Progenitor cell of endocrine pancreas (in vitro differentiated cells): ENCODE data around the gene RUFY3. TPM values are rescaled to one million over a fixed set of nuclear protein-coding genes. Genes with fewer than 3 reads are reported as not detected.
A peak's percentile ranks its signal among the peaks of the same experiment; 100 is the strongest.

ENCODE experiments used
- DNase-seq: peaks from one replicate; pipeline ENCODE4 v3.0.0; 2021; ENCODE audit warnings: low spot score; ENCODE audit not compliant: unreplicated experiment
- H3K27ac Mint-ChIP-seq: 2 replicates; pipeline ENCODE4 v1.8.0; 2021; ENCODE audit warnings: mild to moderate bottlenecking, moderate library complexity, mixed read lengths
- H3K27me3 Mint-ChIP-seq: 2 replicates; pipeline ENCODE4 v1.8.0; 2021; ENCODE audit warnings: mixed read lengths
- H3K36me3 Mint-ChIP-seq: 2 replicates; pipeline ENCODE4 v1.8.0; 2022; ENCODE audit warnings: mixed read lengths; ENCODE audit not compliant: insufficient read depth
- H3K4me1 Mint-ChIP-seq: 2 replicates; pipeline ENCODE4 v1.8.0; 2021; ENCODE audit warnings: low read depth, mixed read lengths
- H3K4me3 Mint-ChIP-seq: 2 replicates; pipeline ENCODE4 v1.8.0; 2021; ENCODE audit warnings: low read depth, mild to moderate bottlenecking, moderate library complexity, mixed read lengths
- H3K9me3 Mint-ChIP-seq: 2 replicates; pipeline ENCODE4 v1.8.0; 2021; ENCODE audit warnings: low read depth, mixed read lengths
- total RNA-seq: library from RNA; stranded (reverse); gene quantifications from 2 replicates; pipeline ENCODE4 v1.2.1, GENCODE V29; 2021
- TF ChIP-seq, protein P1 (sequence below): fragments of 200-600 bp; sonication (generic); IDR thresholded peaks from one replicate; pipeline ENCODE4 v1.5.0; 2021; ENCODE audit warnings: antibody characterized with exemption, mild to moderate bottlenecking; ENCODE audit not compliant: unreplicated experiment

RUFY3 gene
- total RNA-seq, 1 donor from 2014 or later: 103 TPM

DNA sequence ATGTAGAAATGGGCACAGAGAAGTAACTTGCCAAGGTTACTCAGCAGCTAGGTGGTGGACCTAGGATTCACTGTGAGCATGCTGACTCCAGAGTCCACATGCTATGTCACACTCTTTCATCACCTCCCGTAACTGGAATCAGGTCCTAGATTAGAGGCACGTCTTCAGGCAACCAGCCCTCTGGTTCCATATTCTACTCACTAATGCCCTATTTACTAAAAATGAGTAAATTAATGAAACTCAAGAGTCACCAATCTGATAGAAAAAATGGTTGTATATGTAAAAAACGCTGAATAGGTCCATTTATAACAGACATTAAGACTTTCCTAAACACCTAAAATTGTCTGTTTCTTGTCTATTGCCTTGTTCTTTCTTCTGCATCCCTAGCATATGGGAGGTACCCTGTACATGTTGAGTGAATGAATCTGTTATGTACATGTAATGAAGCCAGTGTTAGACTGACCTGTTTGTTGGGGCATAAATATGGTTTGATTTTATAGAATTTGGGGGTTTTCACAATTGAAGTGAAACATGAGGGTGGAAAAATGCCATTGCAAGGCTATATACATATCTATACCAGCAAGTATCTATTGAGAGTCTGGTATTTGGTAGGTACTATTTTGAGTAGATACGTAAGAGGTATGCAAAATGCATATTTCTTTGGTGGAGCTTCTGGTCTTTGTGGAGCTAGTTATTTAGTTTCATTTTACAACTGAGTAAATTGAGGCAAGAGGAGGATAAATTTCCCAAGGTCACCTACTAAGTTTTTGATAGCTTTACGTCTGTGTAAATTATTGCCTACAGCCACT, 7.5 kb upstream of the RUFY3 start:
- H3K9me3 Mint-ChIP-seq: no peaks in the 10 kb centered on the region
- H3K36me3 Mint-ChIP-seq: peaks cover 2% of the 10 kb centered on the region
- H3K4me3 Mint-ChIP-seq: no peak overlapping the region
- H3K4me1 Mint-ChIP-seq: peaks cover 24% of the 10 kb centered on the region
- H3K27me3 Mint-ChIP-seq: no peaks in the 10 kb centered on the region
- TF ChIP-seq, protein P1, sequence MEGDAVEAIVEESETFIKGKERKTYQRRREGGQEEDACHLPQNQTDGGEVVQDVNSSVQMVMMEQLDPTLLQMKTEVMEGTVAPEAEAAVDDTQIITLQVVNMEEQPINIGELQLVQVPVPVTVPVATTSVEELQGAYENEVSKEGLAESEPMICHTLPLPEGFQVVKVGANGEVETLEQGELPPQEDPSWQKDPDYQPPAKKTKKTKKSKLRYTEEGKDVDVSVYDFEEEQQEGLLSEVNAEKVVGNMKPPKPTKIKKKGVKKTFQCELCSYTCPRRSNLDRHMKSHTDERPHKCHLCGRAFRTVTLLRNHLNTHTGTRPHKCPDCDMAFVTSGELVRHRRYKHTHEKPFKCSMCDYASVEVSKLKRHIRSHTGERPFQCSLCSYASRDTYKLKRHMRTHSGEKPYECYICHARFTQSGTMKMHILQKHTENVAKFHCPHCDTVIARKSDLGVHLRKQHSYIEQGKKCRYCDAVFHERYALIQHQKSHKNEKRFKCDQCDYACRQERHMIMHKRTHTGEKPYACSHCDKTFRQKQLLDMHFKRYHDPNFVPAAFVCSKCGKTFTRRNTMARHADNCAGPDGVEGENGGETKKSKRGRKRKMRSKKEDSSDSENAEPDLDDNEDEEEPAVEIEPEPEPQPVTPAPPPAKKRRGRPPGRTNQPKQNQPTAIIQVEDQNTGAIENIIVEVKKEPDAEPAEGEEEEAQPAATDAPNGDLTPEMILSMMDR: no peak
- no peak overlapping the region for H3K27ac Mint-ChIP-seq
- DNase-seq: no peak

- H3K27ac Mint-ChIP-seq: no peak overlapping the region
Measured at GRCh38 chr4:70715097-70715496, 6.7 kb upstream of the RUFY3 start.

DNA sequence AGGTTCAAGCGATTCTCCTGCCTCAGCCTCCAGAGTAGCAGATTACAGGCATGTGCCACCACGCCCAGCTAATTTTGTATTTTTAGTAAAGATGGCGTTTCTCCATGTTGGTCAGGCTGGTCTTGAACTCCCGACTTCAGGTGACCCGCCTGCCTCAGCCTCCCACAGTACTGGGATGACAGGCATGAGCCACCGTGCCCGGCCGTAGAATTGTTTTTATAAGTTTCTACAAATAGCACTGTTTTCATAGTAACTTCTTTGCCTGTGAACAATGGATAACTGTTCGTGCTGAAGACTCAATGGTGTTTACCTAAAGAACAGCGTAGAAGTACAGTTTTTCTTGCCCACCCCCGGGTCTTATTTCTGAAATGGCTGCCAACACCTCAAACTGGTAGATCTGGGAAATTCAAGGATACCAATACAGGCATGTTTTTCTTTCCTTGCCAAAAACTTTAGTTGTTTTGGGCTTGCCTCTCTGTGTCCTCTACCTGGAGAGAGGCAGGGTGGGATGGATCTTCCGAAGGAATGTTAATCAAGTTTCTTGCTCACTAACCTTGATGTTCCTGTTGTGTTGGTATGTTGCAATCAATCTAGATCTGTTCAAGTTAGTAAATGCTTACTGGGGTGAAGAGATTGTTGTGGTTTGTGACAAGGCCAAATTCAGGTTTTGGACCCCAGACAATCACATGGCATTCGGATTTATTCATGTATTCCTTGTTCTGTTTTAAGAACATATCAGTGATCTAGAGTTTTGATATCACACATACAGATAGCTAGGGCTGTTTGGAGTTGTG, 2.8 kb upstream of the RUFY3 start:
- DNase-seq: no peak
- peaks cover 2% of the 10 kb centered on the region for H3K36me3 Mint-ChIP-seq
- H3K9me3 Mint-ChIP-seq: no peaks in the 10 kb centered on the region
- H3K27ac Mint-ChIP-seq: peak overlapping the region; percentile 87
- peaks cover 16% of the 10 kb centered on the region for H3K4me1 Mint-ChIP-seq
- TF ChIP-seq, protein P1: no peak
- no peaks in the 10 kb centered on the region for H3K27me3 Mint-ChIP-seq
- no peak overlapping the region for H3K4me3 Mint-ChIP-seq

More at GRCh38 chr4:70715097-70715496, 6.7 kb upstream of the RUFY3 start:
- Mint-ChIP-seq H3K4me1 (peaks cover 17% of the 10 kb centered on the region), H3K36me3 (peaks cover 2% of the 10 kb centered on the region), H3K4me3 (no peak overlapping the region), H3K9me3 (no peaks in the 10 kb centered on the region), H3K27me3 (no peaks in the 10 kb centered on the region)
- no peak for DNase-seq
- TF ChIP-seq, protein P1: no peak

GRCh38 chr4:70722199-70722791, 531 bp downstream of the RUFY3 start:
- Mint-ChIP-seq H3K27me3 (no peaks in the 10 kb centered on the region), H3K4me3 (no peak overlapping the region), H3K9me3 (no peaks in the 10 kb centered on the region), H3K36me3 (peaks cover 2% of the 10 kb centered on the region), H3K4me1 (peaks cover 18% of the 10 kb centered on the region), H3K27ac (peak overlapping the region; percentile 75)
- TF ChIP-seq, protein P1: no peak
- no peak for DNase-seq

DNA sequence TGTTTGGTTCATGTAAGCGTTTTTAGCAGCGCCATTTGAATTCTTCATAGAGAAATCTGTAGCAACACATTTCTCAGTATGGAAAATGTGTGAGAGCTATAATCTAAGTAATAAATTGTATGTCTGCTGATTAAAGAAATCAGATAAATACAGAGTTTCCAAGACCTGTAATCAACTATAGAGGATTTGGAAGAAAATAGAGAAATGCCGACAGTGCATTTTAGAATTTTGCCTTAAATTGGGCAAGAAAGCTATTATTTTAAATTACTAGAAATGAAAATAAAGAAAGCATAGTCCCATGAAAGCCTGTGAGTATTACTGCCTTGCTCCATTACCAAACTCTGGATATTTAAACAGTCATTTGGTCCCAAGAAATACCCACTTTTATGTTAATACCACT, 2.7 kb downstream of the RUFY3 start:
- Mint-ChIP-seq H3K27me3 (no peaks in the 10 kb centered on the region), H3K4me1 (peaks cover 13% of the 10 kb centered on the region), H3K9me3 (no peaks in the 10 kb centered on the region), H3K36me3 (no peaks in the 10 kb centered on the region), H3K27ac (no peak overlapping the region), H3K4me3 (no peak overlapping the region)
- DNase-seq: no peak
- TF ChIP-seq, protein P1: no peak
